NCI-H774 (cell line): ENCODE data around the gene SGCA.

Experiments used
- DNase-seq: peaks from one replicate; lab custom pipeline; 2025; lab: John Stamatoyannopoulos, UW

The SGCA gene

GRCh38 chr17:50209472-50210239, 43.9 kb downstream of the SGCA start:
- DNase-seq = no peak

- no peak for DNase-seq
Observed at GRCh38 chr17:50210240-50211225, 44.7 kb downstream of the SGCA start.

- DNase-seq = no peak
Observed at GRCh38 chr17:50211249-50212120, 45.7 kb downstream of the SGCA start.

- no peak for DNase-seq
Observed at GRCh38 chr17:50212121-50212843, 46.5 kb downstream of the SGCA start.

GRCh38 chr17:50213026-50214022, 47.5 kb downstream of the SGCA start:
- DNase-seq = no peak

GRCh38 chr17:50214976-50215760, 49.4 kb downstream of the SGCA start:
- DNase-seq = no peak

- no peak for DNase-seq
Observed at GRCh38 chr17:50217591-50217990, 51.8 kb downstream of the SGCA start.

- DNase-seq = no peak
Observed at GRCh38 chr17:50218071-50218759, 52.4 kb downstream of the SGCA start.

GRCh38 chr17:50218771-50219315, 53.0 kb downstream of the SGCA start:
- DNase-seq = no peak

GRCh38 chr17:50219342-50219741, 53.5 kb downstream of the SGCA start:
- DNase-seq = no peak

GRCh38 chr17:50219939-50220465, 54.2 kb downstream of the SGCA start:
- no peak for DNase-seq

- DNase-seq = no peak
Observed at GRCh38 chr17:50220811-50221210, 55.0 kb downstream of the SGCA start.

GRCh38 chr17:50221266-50221863, 55.6 kb downstream of the SGCA start:
- no peak for DNase-seq

- DNase-seq = no peak
Observed at GRCh38 chr17:50221864-50222545, 56.2 kb downstream of the SGCA start.

- DNase-seq = no peak
Observed at GRCh38 chr17:50222922-50223321, 57.1 kb downstream of the SGCA start.
